K562 (cell line): ENCODE measurements around the gene AP2S1. TPM values are rescaled to one million over a fixed set of nuclear protein-coding genes. Genes with fewer than 3 reads are reported as not detected.

Experiments
- CBFB ChIP-seq: sonication (generic); formaldehyde crosslinking; IDR thresholded peaks from 2 replicates; pipeline ENCODE4 v1.4.0; 2020; ENCODE audit warnings: mild to moderate bottlenecking, missing genetic modification reagents
- CEBPZ ChIP-seq: fragments of 150-350 bp; IDR thresholded peaks from 2 replicates; pipeline ENCODE4 v1.6.1; 2014; ENCODE audit warnings: low read depth, mild to moderate bottlenecking, low read length, borderline replicate concordance
- CHD2 ChIP-seq: IDR thresholded peaks from 2 replicates; pipeline ENCODE4 v1.6.1; 2011; ENCODE audit warnings: low read depth, low read length
- CSDE1 ChIP-seq, 2 experiments: fragments of 450-650 bp; IDR thresholded peaks; 2 replicates each; pipeline ENCODE4 v1.6.1; 2016; ENCODE audit warnings: mild to moderate bottlenecking in 1 of 2
- CTCF ChIP-seq, 3 experiments: IDR thresholded peaks in 2 of 3; conservative IDR thresholded peaks in 1 of 3; 2 replicates each; pipeline ENCODE4 v1.5.1; 2011 to 2012; ENCODE audit warnings: low read length in 3 of 3, mild to moderate bottlenecking in 3 of 3, control low read depth in 2 of 3, improper control_type of control experiment in 1 of 3, inconsistent platforms in 1 of 3, low read depth in 1 of 3, mixed read lengths in 1 of 3, moderate library complexity in 1 of 3; ENCODE audit not compliant: insufficient read depth in 2 of 3
- E2F6 ChIP-seq, 2 experiments: IDR thresholded peaks; 2 replicates each; pipeline ENCODE4 v1.6.1; 2011; ENCODE audit warnings: borderline replicate concordance in 1 of 2, control low read depth in 1 of 2, low read depth in 1 of 2, low read length in 1 of 2, mild to moderate bottlenecking in 1 of 2, mixed read lengths in 1 of 2, moderate library complexity in 1 of 2; ENCODE audit not compliant: insufficient read depth in 1 of 2, insufficient read length in 1 of 2, poor library complexity in 1 of 2, severe bottlenecking in 1 of 2; ENCODE audit errors: extremely low read depth in 1 of 2
- FOXO4 ChIP-seq: fragments of 450-650 bp; formaldehyde crosslinking; IDR thresholded peaks from 2 replicates; pipeline ENCODE4 v1.4.0; 2020; ENCODE audit warnings: mild to moderate bottlenecking, moderate library complexity
- JUND ChIP-seq, 2 experiments: IDR thresholded peaks; 2 replicates in 1 of 2; 3 replicates in 1 of 2; pipeline ENCODE4 v1.6.1; 2011; ENCODE audit warnings: borderline replicate concordance in 2 of 2, low read depth in 2 of 2, low read length in 2 of 2, improper control_type of control experiment in 1 of 2, missing biosample characterization in 1 of 2, missing genetic modification characterization in 1 of 2, missing genetic modification reagents in 1 of 2
- NEUROD1 ChIP-seq: fragments of 150-350 bp; IDR thresholded peaks from 2 replicates; pipeline ENCODE4 v1.6.1; 2014; ENCODE audit warnings: borderline replicate concordance, low read length, low read depth; ENCODE audit not compliant: partially characterized antibody
- PHF8 ChIP-seq: fragments of 200-600 bp; sonication (generic); IDR thresholded peaks from 2 replicates; pipeline ENCODE4 v1.6.1; 2012; ENCODE audit warnings: mixed run types, mild to moderate bottlenecking, inconsistent platforms, low read length, moderate library complexity, borderline replicate concordance
- PPARD ChIP-seq: fragments of 250-450 bp; sonication (Bioruptor Pico); IDR thresholded peaks from 2 replicates; pipeline ENCODE4 v1.8.0; 2022; ENCODE audit warnings: inconsistent platforms, mild to moderate bottlenecking, moderate library complexity
- SRF ChIP-seq, 2 experiments: fragments of 250-450, 450-650 bp in 1 of 2; sonication (Bioruptor Pico) in 1 of 2; sonication (generic) in 1 of 2; formaldehyde crosslinking; IDR thresholded peaks; 2 replicates each; pipeline versions ENCODE4 v1.5.0 to v1.5.1; 2020 to 2022; ENCODE audit warnings: mild to moderate bottlenecking in 1 of 2, missing genetic modification reagents in 1 of 2
- TCFL5 ChIP-seq: fragments of 250-450 bp; sonication (Bioruptor Pico); conservative IDR thresholded peaks from 2 replicates; pipeline ENCODE4 v1.6.1; 2021; ENCODE audit warnings: mild to moderate bottlenecking, moderate library complexity, matching md5 sums
- THRB ChIP-seq: fragments of 450-650 bp; formaldehyde crosslinking; conservative IDR thresholded peaks from 2 replicates; pipeline ENCODE4 v1.4.0; 2022; ENCODE audit warnings: mild to moderate bottlenecking, missing genetic modification characterization
- ZNF449 ChIP-seq: fragments of 250-450 bp; sonication (Bioruptor Pico); IDR thresholded peaks from 2 replicates; pipeline ENCODE4 v1.8.0; 2022; ENCODE audit warnings: moderate library complexity, mild to moderate bottlenecking, inconsistent platforms
- polyA plus RNA-seq, 8 experiments: library from polyadenylated mRNA; depleted of rRNA in 4 of 8; stranded (reverse) in 5 of 8; unstranded in 3 of 8; fragments of >200 nt; fragmentation: Nextera tagmentation in 2 of 8; fragmentation: Illumina TruSeq in 1 of 8; extraction: Ambion mirVana in 2 of 8; extraction: Trizol in 1 of 8; gene quantifications; 2 replicates each; pipeline versions ENCODE4 v1.2.1 to v1.2.3, GENCODE V29; 2011 to 2014; ENCODE audit warnings: inconsistent platforms in 1 of 8, missing spikeins in 1 of 8
- total RNA-seq, 7 experiments: library from RNA; depleted of rRNA in 6 of 7; stranded (reverse); fragments of >200 nt in 6 of 7; fragmentation: Illumina TruSeq in 2 of 7; extraction: Trizol in 2 of 7; gene quantifications; 2 replicates each; pipeline versions ENCODE4 v1.2.1 to v1.2.3, GENCODE V29; 2011 to 2021; ENCODE audit warnings: low replicate concordance in 1 of 7

The AP2S1 gene
- total and polyA plus RNA-seq, 9 of the 15 experiments (the other 6 are each of a cell fraction or from before 2014, with no cell fraction given) = 32.4 to 294 (median 136) TPM

GRCh38 chr19:46844067-46844489, 6.6 kb downstream of the AP2S1 start (continued):
- no peak for TF ChIP-seq CEBPZ
- no peak for TF ChIP-seq THRB (CRISPR knock-in tag)
- TF ChIP-seq JUND (IDR thresholded peaks at IDR 0.05; ENCODE audit: borderline replicate concordance, low read depth, low read length) = peak; percentile 86
- TF ChIP-seq JUND (tag; IDR thresholded peaks at IDR 0.05; ENCODE audit: borderline replicate concordance, low read depth, low read length) = peak; percentile 85; the same call in 1 of the 3 replicates
- no peak for TF ChIP-seq PHF8
- TF ChIP-seq TCFL5 (CRISPR knock-in tag) = no peak
- no peak for TF ChIP-seq ZNF449
- TF ChIP-seq SRF (CRISPR knock-in tag; IDR thresholded peaks at IDR 0.05) = no peak
- no peak for TF ChIP-seq E2F6 (IDR thresholded peaks at IDR 0.05; ENCODE audit: borderline replicate concordance in 1 of 2, extremely low read depth in 1 of 2, insufficient read depth in 1 of 2, insufficient read length in 1 of 2, low read depth in 1 of 2, low read length in 1 of 2, poor library complexity in 1 of 2, severe bottlenecking in 1 of 2)
- TF ChIP-seq CSDE1 (IDR thresholded peaks at IDR 0.05) = no peak
- TF ChIP-seq CTCF (IDR thresholded peaks at IDR 0.05 in 2 of 3, conservative IDR thresholded peaks at IDR 0.05 in 1 of 3; ENCODE audit: insufficient read depth in 2 of 3, low read depth in 1 of 3, low read length in 3 of 3) = no peak
- TF ChIP-seq FOXO4 (CRISPR knock-in tag) = no peak
- TF ChIP-seq CHD2 = no peak
- no peak for TF ChIP-seq CBFB
- no peak for TF ChIP-seq PPARD
- no peak for TF ChIP-seq NEUROD1
